ENCODE measurements around the gene HABP4.

DNA sequence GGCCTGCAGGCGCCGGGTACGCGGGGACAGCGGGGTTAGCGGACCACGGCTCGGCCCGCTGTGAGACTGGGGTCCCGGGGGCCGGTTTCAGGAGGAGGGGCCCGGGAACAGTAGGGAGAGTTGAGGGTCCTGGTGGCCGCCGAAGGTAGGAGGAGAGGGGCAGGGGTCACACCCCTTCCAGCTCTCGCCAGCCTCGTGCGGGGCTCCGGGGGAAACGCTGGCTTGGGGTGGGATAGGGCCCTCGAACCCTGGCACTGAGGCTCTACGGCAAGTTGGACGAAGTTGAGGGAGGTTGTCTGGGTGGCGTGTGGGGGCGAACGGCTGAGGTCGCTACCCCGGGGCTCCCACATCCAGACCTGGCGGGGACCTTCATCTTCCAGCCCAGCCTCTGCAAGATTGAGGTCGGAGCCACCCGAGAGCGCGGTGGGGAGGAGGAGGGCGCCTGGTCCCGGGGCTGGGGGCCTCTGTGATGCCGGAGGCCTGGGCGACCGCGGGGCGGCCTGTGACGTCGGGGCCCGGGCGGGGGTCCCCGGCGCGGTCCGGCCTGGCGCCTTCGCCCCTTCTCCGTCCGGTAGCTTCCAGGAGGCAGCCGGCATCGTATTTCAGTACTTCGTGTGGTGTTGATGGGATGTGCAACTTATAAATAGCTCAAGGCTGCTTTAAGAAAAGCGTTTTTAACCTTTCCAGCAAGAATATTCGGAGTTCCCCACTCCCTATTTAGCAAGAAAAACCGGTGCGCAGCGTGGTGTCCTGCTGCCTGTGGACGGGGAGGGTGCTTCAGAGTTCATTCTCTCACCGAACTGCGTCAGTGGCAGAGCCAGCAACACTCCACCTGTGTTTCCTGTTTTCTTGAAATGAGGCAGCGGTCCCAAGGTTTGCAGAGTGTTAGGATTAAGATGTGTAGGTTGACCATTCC is 902 bp downstream of the HABP4 start:
- TF ChIP-seq, protein P1, sequence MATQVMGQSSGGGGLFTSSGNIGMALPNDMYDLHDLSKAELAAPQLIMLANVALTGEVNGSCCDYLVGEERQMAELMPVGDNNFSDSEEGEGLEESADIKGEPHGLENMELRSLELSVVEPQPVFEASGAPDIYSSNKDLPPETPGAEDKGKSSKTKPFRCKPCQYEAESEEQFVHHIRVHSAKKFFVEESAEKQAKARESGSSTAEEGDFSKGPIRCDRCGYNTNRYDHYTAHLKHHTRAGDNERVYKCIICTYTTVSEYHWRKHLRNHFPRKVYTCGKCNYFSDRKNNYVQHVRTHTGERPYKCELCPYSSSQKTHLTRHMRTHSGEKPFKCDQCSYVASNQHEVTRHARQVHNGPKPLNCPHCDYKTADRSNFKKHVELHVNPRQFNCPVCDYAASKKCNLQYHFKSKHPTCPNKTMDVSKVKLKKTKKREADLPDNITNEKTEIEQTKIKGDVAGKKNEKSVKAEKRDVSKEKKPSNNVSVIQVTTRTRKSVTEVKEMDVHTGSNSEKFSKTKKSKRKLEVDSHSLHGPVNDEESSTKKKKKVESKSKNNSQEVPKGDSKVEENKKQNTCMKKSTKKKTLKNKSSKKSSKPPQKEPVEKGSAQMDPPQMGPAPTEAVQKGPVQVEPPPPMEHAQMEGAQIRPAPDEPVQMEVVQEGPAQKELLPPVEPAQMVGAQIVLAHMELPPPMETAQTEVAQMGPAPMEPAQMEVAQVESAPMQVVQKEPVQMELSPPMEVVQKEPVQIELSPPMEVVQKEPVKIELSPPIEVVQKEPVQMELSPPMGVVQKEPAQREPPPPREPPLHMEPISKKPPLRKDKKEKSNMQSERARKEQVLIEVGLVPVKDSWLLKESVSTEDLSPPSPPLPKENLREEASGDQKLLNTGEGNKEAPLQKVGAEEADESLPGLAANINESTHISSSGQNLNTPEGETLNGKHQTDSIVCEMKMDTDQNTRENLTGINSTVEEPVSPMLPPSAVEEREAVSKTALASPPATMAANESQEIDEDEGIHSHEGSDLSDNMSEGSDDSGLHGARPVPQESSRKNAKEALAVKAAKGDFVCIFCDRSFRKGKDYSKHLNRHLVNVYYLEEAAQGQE (IDR thresholded peaks at IDR 0.05; ENCODE audit: insufficient read depth in 1 of 2, low read depth in 2 of 2, low read length in 2 of 2), result no peak
- no peak for TF ChIP-seq POLR2AphosphoS5 (IDR thresholded peaks at IDR 0.05; ENCODE audit: low read depth, low read length)

All from PFSK-1 (cell line).